HCT116 (cell line): Measurements from ENCODE around the gene NUDT5. TPM values are rescaled to one million over a fixed set of nuclear protein-coding genes. Genes with fewer than 3 reads are reported as not detected.

Source experiments
- ATAC-seq: fragments of 200-7000 bp; cut with Tn5 transposase; 2 replicates; pipeline ENCODE4 v1.9.1; 2020; ENCODE audit warnings: mild to moderate bottlenecking, moderate library complexity
- BruUV-seq: library from RNA; stranded (reverse); fragments of 400-500 nt; replicated peaks from 2 replicates; lab custom pipeline; 2021; lab: Mats Ljungman, UMichigan
- CTCF ChIA-PET: fragments of 300-600 bp; sonication (Branson Sonifier 250); formaldehyde crosslinking; loops from one replicate; lab custom pipeline; 2021; ENCODE audit warnings: antibody characterized with exemption; lab: Charles Lee
- POLR2A ChIA-PET: fragments of 300-600, 350-600 bp; sonication (Branson Sonifier 250); formaldehyde crosslinking; loops from one replicate; lab custom pipeline; 2021; ENCODE audit warnings: antibody characterized with exemption; lab: Charles Lee
- RAD21 ChIA-PET, 2 experiments: fragments of 300-600 bp; sonication (Branson Sonifier 250); formaldehyde crosslinking; loops; one replicate each; lab custom pipeline; 2023; ENCODE audit warnings: low total read pairs in 2 of 2; ENCODE audit not compliant: uncharacterized antibody in 2 of 2, unreplicated experiment in 2 of 2, low non-redundant PET in 1 of 2; lab: Charles Lee
- DNase-seq: peaks from one replicate; pipeline ENCODE4 v3.0.0-alpha.2; 2010; ENCODE audit warnings: low read depth, low spot score
- H2AFZ ChIP-seq: fragments of 200-600 bp; shearing (Covaris generic), sonication (generic); 2 replicates; pipeline ENCODE4 v1.6.1; 2017; ENCODE audit warnings: low read depth, mixed run types, mixed read lengths, antibody characterized with exemption, low read length; ENCODE audit not compliant: poor library complexity, severe bottlenecking
- H3K27ac ChIP-seq: 2 replicates; pipeline ENCODE4 v1.5.1; 2012; ENCODE audit warnings: low read depth, low read length
- H3K27me3 ChIP-seq: fragments of 200-600 bp; sonication (generic); 2 replicates; pipeline ENCODE4 v1.6.1; 2016; ENCODE audit warnings: mixed run types, low read length, mixed read lengths; ENCODE audit not compliant: insufficient read depth
- H3K36me3 ChIP-seq, 2 experiments: fragments of 200-500 bp in 1 of 2; fragments of 200-600 bp in 1 of 2; sonication (Bioruptor generic) in 1 of 2; sonication (generic) in 1 of 2; 2 replicates each; pipeline versions ENCODE4 v1.5.1 to v1.6.1; 2014 to 2016; ENCODE audit warnings: low read length in 2 of 2, inconsistent platforms in 1 of 2, mixed read lengths in 1 of 2, mixed run types in 1 of 2; ENCODE audit not compliant: insufficient read depth in 2 of 2, control insufficient read depth in 1 of 2
- H3K4me1 ChIP-seq, 2 experiments: fragments of 200-600 bp in 1 of 2; sonication (generic) in 1 of 2; 2 replicates each; pipeline versions ENCODE4 v1.5.1 to v1.6.1; 2012 to 2017; ENCODE audit warnings: low read length in 2 of 2, inconsistent platforms in 1 of 2, mild to moderate bottlenecking in 1 of 2, mixed read lengths in 1 of 2, mixed run types in 1 of 2, moderate library complexity in 1 of 2; ENCODE audit not compliant: insufficient read depth in 2 of 2, control insufficient read depth in 1 of 2
- H3K4me2 ChIP-seq: fragments of 200-600 bp; sonication (generic); 2 replicates; pipeline ENCODE4 v1.6.1; 2017; ENCODE audit warnings: mixed run types, low read length, mixed read lengths
- H3K4me3 ChIP-seq, 2 experiments: fragments of 200-600 bp in 1 of 2; sonication (generic) in 1 of 2; replicated peaks in 1 of 2; 2 replicates each; pipeline ENCODE4 v1.5.1; 2011 to 2016; ENCODE audit warnings: low read length in 2 of 2, control low read depth in 1 of 2, low read depth in 1 of 2, mild to moderate bottlenecking in 1 of 2, mixed read lengths in 1 of 2, mixed run types in 1 of 2
- H3K79me2 ChIP-seq: fragments of 200-600 bp; sonication (generic); 2 replicates; pipeline ENCODE4 v1.6.1; 2017; ENCODE audit warnings: mild to moderate bottlenecking, mixed run types, low read length, moderate library complexity, mixed read lengths; ENCODE audit not compliant: insufficient read depth
- H3K9ac ChIP-seq: fragments of 200-600 bp; sonication (generic); 2 replicates; pipeline ENCODE4 v1.6.1; 2016; ENCODE audit warnings: low read length, mixed read lengths
- H3K9me2 ChIP-seq: fragments of 200-600 bp; sonication (generic), shearing (Covaris generic); 2 replicates; pipeline ENCODE4 v1.6.1; 2017; ENCODE audit warnings: mixed run types, mild to moderate bottlenecking, moderate library complexity; ENCODE audit not compliant: insufficient read depth
- H3K9me3 ChIP-seq, 2 experiments: fragments of 200-500 bp in 1 of 2; fragments of 200-600 bp in 1 of 2; sonication (Bioruptor generic) in 1 of 2; sonication (generic) in 1 of 2; 2 replicates each; pipeline ENCODE4 v1.6.1; 2014 to 2017; ENCODE audit warnings: low read length in 2 of 2, mixed read lengths in 2 of 2, inconsistent platforms in 1 of 2, low read depth in 1 of 2, mild to moderate bottlenecking in 1 of 2, mixed run types in 1 of 2, moderate library complexity in 1 of 2; ENCODE audit not compliant: control insufficient read depth in 1 of 2, insufficient read depth in 1 of 2
- H4K20me1 ChIP-seq: fragments of 200-600 bp; sonication (generic), shearing (Covaris generic); 2 replicates; pipeline ENCODE4 v1.6.1; 2017; ENCODE audit warnings: mixed run types, mild to moderate bottlenecking, moderate library complexity; ENCODE audit not compliant: insufficient read depth
- ATF3 ChIP-seq: IDR thresholded peaks from 2 replicates; pipeline ENCODE4 v1.6.1; 2012
- CBX3 ChIP-seq: IDR thresholded peaks from 2 replicates; pipeline ENCODE4 v1.6.1; 2012; ENCODE audit warnings: low read depth
- CEBPB ChIP-seq: IDR thresholded peaks from 2 replicates; pipeline ENCODE4 v1.6.1; 2012; ENCODE audit warnings: low read depth
- EGR1 ChIP-seq: IDR thresholded peaks from 2 replicates; pipeline ENCODE4 v1.6.1; 2012; ENCODE audit warnings: low read depth
- EZH2 ChIP-seq: fragments of 200-600 bp; sonication (generic); IDR thresholded peaks from 2 replicates; pipeline ENCODE4 v1.6.1; 2017; ENCODE audit warnings: antibody characterized with exemption, mixed run types
- FOSL1 ChIP-seq: IDR thresholded peaks from 2 replicates; pipeline ENCODE4 v1.6.1; 2012; ENCODE audit warnings: low read depth
- SIN3A ChIP-seq: IDR thresholded peaks from 2 replicates; pipeline ENCODE4 v1.6.1; 2012; ENCODE audit warnings: low read depth
- SRF ChIP-seq: IDR thresholded peaks from 2 replicates; pipeline ENCODE4 v1.6.1; 2012; ENCODE audit warnings: low read depth
- YY1 ChIP-seq: IDR thresholded peaks from 2 replicates; pipeline ENCODE4 v1.6.1; 2011; ENCODE audit warnings: low read length, low read depth, moderate library complexity, mild to moderate bottlenecking; ENCODE audit not compliant: insufficient replicate concordance; ENCODE audit errors: extremely low read depth
- ZFX ChIP-seq: fragments of 450-650 bp; IDR thresholded peaks from 2 replicates; pipeline ENCODE4 v1.6.1; 2017
- ZNF274 ChIP-seq: fragments of 200-500 bp; sonication (Bioruptor generic); IDR thresholded peaks from 2 replicates; pipeline ENCODE4 v1.6.1; 2014; ENCODE audit warnings: mild to moderate bottlenecking, low read depth, low read length, inconsistent platforms
- intact Hi-C: fragments of 100-400 bp; cut with micrococcal nuclease; formaldehyde crosslinking; loops from 2 replicates; pipeline ENCODE4 v1.10.0; 2022
- total RNA-seq: library from RNA; stranded (reverse); gene quantifications from one replicate; pipeline ENCODE4 v1.2.1, GENCODE V29; 2021; ENCODE audit not compliant: unreplicated experiment
- TF ChIP-seq, protein P1 (sequence below): IDR thresholded peaks from 2 replicates; pipeline ENCODE4 v1.6.1; 2011; ENCODE audit warnings: mild to moderate bottlenecking, low read length, moderate library complexity; ENCODE audit not compliant: insufficient replicate concordance; ENCODE audit errors: extremely low read depth
- TF ChIP-seq, protein P2 (sequence below): IDR thresholded peaks from 2 replicates; pipeline ENCODE4 v1.6.1; 2012

The NUDT5 gene
- total RNA-seq, 1 experiment from 2014 or later: 101 TPM

DNA sequence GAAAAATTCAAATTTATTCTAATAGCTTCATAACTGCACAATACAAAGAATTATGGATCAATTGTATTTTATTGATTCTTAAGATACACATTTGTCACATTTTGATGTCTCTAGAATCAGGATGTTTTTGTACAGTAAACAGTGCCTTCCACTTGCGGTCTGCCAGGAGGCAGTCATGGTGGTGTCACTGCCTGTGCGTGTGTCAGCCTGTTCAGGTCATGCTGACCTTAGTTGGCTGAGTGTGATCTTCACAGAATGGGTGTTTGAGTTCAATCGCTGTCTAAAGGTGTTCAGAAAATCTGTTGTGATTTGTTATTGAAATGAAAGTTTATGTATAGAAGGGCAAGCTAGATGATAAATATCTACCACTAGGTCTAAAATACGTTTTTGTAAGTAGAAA is 45.5 kb downstream of the NUDT5 start:
- Histone ChIP-seq H3K9me2 (no peaks in the 10 kb centered on the region), H3K27ac (no peak overlapping the region), H3K27me3 (no peaks in the 10 kb centered on the region), H3K36me3 (peaks cover 2 to 5% of the 10 kb centered on the region in 2 experiments; a peak in 1 of 4 replicates), H3K9me3 (no peaks in the 10 kb centered on the region), H4K20me1 (no peaks in the 10 kb centered on the region), H3K4me1 (no peaks in the 10 kb centered on the region), H3K4me2 (no peak overlapping the region), H3K9ac (no peak overlapping the region), H3K79me2 (no peaks in the 10 kb centered on the region), H2AFZ (no peak overlapping the region), H3K4me3 (no peak overlapping the region)
- BruUV-seq: no TSS peak
- intact Hi-C loops: no loop called here
- CTCF ChIA-PET: no interaction called here
- POLR2A ChIA-PET: no interaction called here
- DNase-seq (no peak), ATAC-seq (no peak)
- TF ChIP-seq SIN3A (no peak), EGR1 (no peak), ZFX (no peak), CEBPB (no peak), CBX3 (no peak), ATF3 (no peak), ZNF274 (no peak), EZH2 (no peak), YY1 (no peak), SRF (no peak), FOSL1 (no peak)
- TF ChIP-seq, protein P1, sequence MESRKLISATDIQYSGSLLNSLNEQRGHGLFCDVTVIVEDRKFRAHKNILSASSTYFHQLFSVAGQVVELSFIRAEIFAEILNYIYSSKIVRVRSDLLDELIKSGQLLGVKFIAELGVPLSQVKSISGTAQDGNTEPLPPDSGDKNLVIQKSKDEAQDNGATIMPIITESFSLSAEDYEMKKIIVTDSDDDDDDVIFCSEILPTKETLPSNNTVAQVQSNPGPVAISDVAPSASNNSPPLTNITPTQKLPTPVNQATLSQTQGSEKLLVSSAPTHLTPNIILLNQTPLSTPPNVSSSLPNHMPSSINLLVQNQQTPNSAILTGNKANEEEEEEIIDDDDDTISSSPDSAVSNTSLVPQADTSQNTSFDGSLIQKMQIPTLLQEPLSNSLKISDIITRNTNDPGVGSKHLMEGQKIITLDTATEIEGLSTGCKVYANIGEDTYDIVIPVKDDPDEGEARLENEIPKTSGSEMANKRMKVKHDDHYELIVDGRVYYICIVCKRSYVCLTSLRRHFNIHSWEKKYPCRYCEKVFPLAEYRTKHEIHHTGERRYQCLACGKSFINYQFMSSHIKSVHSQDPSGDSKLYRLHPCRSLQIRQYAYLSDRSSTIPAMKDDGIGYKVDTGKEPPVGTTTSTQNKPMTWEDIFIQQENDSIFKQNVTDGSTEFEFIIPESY: no peak
- TF ChIP-seq, protein P2, sequence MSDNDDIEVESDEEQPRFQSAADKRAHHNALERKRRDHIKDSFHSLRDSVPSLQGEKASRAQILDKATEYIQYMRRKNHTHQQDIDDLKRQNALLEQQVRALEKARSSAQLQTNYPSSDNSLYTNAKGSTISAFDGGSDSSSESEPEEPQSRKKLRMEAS: no peak
- RAD21 ChIA-PET: no interaction called here
